GM13976 (cell line): ENCODE results near the gene GJB2.
A peak's percentile ranks its signal among the peaks of the same experiment; 100 is the strongest.

ENCODE experiments used
- DNase-seq: peaks from one replicate; pipeline ENCODE4 v3.0.0; 2012; ENCODE audit warnings: low spot score
- in situ Hi-C: fragments of 300-500 bp; cut with MboI; formaldehyde crosslinking; loops from one replicate; pipeline ENCODE4 v1.12.0; 2022; ENCODE audit warnings: low sequenced_read_pairs, mixed read lengths, inconsistent platforms; ENCODE audit not compliant: unreplicated experiment
- TF ChIP-seq, protein P1 (sequence below): IDR thresholded peaks from 2 replicates; pipeline ENCODE4 v1.5.1; 2012; ENCODE audit warnings: borderline replicate concordance, mild to moderate bottlenecking; ENCODE audit not compliant: insufficient read depth; ENCODE audit errors: extremely low read depth, missing control alignments, control extremely low read depth

The GJB2 gene

DNA sequence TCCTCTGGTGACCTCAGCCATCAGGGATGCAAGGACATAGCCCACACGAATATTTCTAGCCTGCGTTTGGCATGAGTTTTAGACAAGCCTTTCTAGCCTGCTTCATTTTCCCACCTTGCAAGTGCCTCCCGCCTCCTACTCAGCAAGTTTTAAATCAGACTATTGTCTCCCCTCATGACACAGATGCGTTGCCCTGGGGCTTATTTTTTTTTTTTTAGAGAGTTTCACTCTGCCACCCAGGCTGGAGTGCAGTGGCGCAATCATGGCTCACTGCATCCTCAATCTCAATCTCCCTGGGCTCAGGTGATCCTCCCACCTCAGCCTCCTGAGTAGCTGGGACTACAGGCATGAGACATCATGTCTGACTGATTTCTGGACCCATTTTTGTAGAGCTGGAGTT lies 14.6 kb downstream of the GJB2 start:
- in situ Hi-C loops: loop anchor here (25.0 kb wide), 3 partner anchors 534 to 734 kb away; partner anchors contain the start of genes IL17D and XPO4
- no peak for DNase-seq
- TF ChIP-seq, protein P1, sequence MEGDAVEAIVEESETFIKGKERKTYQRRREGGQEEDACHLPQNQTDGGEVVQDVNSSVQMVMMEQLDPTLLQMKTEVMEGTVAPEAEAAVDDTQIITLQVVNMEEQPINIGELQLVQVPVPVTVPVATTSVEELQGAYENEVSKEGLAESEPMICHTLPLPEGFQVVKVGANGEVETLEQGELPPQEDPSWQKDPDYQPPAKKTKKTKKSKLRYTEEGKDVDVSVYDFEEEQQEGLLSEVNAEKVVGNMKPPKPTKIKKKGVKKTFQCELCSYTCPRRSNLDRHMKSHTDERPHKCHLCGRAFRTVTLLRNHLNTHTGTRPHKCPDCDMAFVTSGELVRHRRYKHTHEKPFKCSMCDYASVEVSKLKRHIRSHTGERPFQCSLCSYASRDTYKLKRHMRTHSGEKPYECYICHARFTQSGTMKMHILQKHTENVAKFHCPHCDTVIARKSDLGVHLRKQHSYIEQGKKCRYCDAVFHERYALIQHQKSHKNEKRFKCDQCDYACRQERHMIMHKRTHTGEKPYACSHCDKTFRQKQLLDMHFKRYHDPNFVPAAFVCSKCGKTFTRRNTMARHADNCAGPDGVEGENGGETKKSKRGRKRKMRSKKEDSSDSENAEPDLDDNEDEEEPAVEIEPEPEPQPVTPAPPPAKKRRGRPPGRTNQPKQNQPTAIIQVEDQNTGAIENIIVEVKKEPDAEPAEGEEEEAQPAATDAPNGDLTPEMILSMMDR: no peak

DNA sequence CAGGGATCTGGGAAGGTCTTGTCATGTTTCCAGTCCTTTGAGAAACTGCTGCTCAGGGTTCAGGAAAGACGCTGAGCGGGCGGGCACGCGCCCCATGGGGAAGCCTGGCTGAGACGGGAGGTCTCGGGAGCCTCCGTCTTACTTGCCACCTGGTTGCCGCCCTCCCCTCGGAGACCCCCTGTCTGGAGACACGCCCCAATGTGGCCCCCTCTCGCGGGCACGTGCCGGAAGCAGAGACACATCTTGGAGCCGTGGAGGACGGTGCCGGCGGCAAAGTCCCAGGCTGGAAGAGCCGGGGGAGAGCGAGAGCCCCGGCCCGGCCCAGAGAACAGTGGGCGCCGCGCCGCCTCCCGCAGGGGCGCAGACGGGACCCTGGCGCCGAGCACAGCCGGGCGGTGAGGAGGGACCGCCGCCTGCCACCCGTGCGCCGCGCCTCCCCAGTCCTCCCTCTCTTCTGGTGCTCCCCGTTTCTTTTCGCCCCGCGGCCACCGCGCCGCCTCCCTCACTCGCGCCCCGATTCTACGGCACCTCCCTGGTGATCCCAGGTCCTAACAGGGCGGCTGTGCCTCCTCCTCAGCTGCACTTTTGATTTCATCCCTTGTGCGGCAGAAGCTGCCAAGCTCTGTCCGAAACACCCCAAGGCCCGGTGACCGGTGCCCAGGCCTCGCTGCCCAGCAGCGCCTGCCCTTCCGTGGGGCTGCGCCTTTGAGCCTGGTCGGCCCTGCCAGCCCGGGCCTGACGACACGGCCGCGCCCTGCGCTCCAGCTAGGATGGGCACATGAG lies 15.5 kb downstream of the GJB2 start:
- in situ Hi-C loops: loop anchor here (25.0 kb wide), 3 partner anchors 535 to 735 kb away; partner anchors contain the start of genes IL17D and XPO4
- DNase-seq: no peak
- TF ChIP-seq, protein P1: no peak

DNA sequence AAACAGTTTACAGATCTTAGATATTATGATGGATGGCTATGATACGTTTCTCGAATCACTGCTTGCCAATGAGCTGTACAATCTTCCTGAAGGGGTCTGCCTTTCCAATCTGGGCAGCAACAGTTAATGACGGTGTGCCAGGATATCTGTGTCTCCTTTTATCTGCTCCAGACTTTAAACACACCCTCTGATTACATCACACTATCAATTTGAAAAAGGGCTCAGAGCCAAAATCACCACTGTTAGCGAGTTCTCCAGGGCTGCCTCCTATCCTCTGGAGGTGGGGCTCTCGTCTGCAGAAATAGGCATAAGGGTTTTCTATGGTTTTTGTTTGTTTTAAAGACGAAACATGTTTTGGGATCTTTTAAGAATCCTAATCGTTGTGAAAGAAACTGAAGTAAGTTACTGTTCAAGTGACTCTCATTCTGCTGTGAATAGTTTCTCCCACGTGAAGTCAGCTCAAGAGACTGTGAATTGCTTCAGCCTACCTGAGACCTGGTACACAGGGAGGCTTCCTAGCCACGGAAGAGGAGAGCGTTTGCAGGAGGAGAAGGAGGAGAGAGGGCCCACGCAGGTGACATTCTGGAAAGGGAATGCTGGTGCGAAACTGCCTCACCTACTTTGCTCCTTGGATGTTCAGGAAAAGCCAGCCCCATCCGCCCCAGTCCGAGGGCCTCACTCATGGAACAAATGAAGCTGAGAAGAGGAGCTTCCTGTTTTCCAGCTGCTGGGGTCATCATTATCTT lies 16.7 kb downstream of the GJB2 start:
- TF ChIP-seq, protein P1: no peak
- in situ Hi-C loops: loop anchor here (25.0 kb wide), 3 partner anchors 536 to 736 kb away; partner anchors contain the start of genes IL17D and XPO4
- DNase-seq: no peak

DNA sequence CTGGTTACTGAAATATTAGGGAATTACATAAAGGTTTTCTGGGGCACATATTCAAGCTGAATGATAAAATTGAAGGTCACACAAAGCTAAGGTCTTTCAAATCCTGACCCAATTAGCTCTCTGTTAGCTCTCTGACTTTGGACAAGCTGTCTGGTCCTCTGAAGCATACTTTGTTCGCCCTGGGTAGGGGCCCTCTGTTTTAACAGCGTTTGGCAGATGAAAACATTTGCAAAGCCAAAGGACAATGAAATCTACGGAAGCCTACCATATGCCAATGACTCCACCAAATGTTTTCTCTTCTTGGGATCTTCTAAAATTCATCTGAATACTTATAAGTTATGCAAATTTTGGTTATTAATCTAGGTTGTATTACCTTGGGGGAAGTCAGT lies 17.3 kb downstream of the GJB2 start:
- TF ChIP-seq, protein P1: no peak
- in situ Hi-C loops: loop anchor here (25.0 kb wide), 3 partner anchors 537 to 737 kb away; partner anchors contain the start of genes IL17D and XPO4
- no peak for DNase-seq

- in situ Hi-C loops: loop anchor here (25.0 kb wide), 5 partner anchors 188 to 737 kb away; partner anchors contain the start of genes IL17D and XPO4
- peak; percentile 72 for DNase-seq
- TF ChIP-seq, protein P1: no peak
Observed at GRCh38 chr13:20174656-20175405, 17.9 kb downstream of the GJB2 start.
